Lower leg skin (tissue), 4 donors: ENCODE data around the gene SYT8. TPM values are rescaled to one million over a fixed set of nuclear protein-coding genes. Genes with fewer than 3 reads are reported as not detected.

Experiments
- DNase-seq, 2 donors: peaks; one replicate each; pipeline ENCODE4 v3.0.0-alpha.2; 2019; ENCODE audit warnings: low spot score in 2 of 2
- H3K4me3 ChIP-seq: fragments of 200-600 bp; sonication (generic); 2 replicates; pipeline ENCODE4 v1.5.1; 2017; ENCODE audit warnings: mild to moderate bottlenecking, low read depth; ENCODE audit not compliant: poor library complexity, severe bottlenecking
- CTCF ChIP-seq, 3 donors: fragments of 450-650 bp; IDR thresholded peaks; one replicate each; pipeline ENCODE4 v1.5.1; 2016; ENCODE audit warnings: antibody characterized with exemption in 3 of 3, mild to moderate bottlenecking in 3 of 3, moderate library complexity in 2 of 3
- POLR2A ChIP-seq, 2 donors: fragments of 450-650 bp; IDR thresholded peaks; one replicate each; pipeline ENCODE4 v1.6.1; 2016 to 2017; ENCODE audit warnings: antibody characterized with exemption in 2 of 2, mild to moderate bottlenecking in 1 of 2, moderate library complexity in 1 of 2
- WGBS, 2 donors: methylation state at CpG; one replicate each; pipeline ENCODE4 v1.1.5; 2018; 5-methylcytosine and 5-hydroxymethylcytosine counted together
- intact Hi-C: fragments of 100-400 bp; cut with DNase I; formaldehyde crosslinking; loops from one replicate; pipeline ENCODE4 v1.15.0; 2023; ENCODE audit warnings: low total_unique reads
- total RNA-seq, 4 donors: library from RNA; depleted of rRNA; stranded (reverse); fragments of >200 nt; gene quantifications; one replicate each; pipeline ENCODE4 v1.1.0, GENCODE V29; 2016

The SYT8 gene
- total RNA-seq, 4 donors from 2014 or later, result 74.1 to 177 (median 106) TPM

GRCh38 chr11:1879342-1879940 lies 44.7 kb downstream of the SYT8 start:
- WGBS, 2 donors, result 58 to 67% methylated on average over 13 of the region's 13 CpGs

GRCh38 chr11:1879941-1880720 lies 45.3 kb downstream of the SYT8 start:
- TF ChIP-seq CTCF (IDR thresholded peaks at IDR 0.05) (no peak), POLR2A (IDR thresholded peaks at IDR 0.05) (no peak)
- intact Hi-C loops, result loop anchor here (5.0 kb wide), 2 partner anchors 42 to 188 kb away; no protein-coding TSS in a partner anchor
- peak in 1 of 2 donors; percentile 94 for DNase-seq
- WGBS, 2 donors, result 55 to 58% methylated on average over 31 to 32 of the region's 32 CpGs
- H3K4me3 ChIP-seq, result no peak overlapping the region

More at GRCh38 chr11:1879342-1879940, 44.7 kb downstream of the SYT8 start:
- intact Hi-C loops, result no loop called here
- DNase-seq, result peak in 1 of 2 donors; percentile 85
- TF ChIP-seq POLR2A (IDR thresholded peaks at IDR 0.05), result no peak
- TF ChIP-seq CTCF (IDR thresholded peaks at IDR 0.05), result no peak
- H3K4me3 ChIP-seq, result no peak overlapping the region

DNA sequence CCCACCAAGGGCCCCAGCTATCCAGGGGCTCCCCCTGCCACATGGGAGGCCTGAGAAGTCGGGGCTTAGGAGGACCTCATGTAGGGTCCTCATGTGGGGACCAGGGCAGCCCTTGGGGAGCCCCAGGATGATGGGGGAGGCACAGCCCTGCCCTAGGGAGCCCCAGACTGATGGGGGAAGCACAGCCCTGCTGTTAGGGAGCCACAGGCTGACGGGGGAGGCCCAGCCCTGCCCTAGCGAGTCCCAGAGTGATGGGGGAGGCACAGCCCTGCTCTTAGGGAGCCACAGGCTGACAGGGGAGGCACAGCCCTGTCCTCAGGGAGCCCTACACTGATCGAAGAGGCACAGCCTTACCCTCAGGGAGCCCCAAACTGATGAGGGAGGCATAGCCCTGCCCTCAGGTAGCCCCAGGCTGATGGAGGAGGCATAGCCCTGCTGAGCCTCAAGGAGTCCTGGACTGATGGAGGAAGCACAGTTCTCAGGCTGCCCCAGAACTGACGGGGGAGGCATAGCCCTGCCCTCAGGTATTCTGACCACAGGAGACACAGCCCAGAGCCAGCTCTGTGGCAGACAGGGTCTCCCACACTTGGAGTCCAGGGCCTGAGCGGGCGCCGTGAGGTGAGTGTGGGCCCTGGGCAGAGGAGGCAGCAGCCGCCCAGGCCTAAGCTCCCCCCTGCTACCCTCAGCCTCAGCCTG lies 46.1 kb downstream of the SYT8 start:
- intact Hi-C loops, result loop anchor here (5.0 kb wide), 2 partner anchors 41 to 189 kb away; no protein-coding TSS in a partner anchor
- no peak for DNase-seq
- no peak overlapping the region for H3K4me3 ChIP-seq
- 40 to 52% methylated on average over 3 to 9 of the region's 9 CpGs for WGBS, 2 donors
- TF ChIP-seq CTCF (IDR thresholded peaks at IDR 0.05), result no peak
- TF ChIP-seq POLR2A (IDR thresholded peaks at IDR 0.05), result no peak

DNA sequence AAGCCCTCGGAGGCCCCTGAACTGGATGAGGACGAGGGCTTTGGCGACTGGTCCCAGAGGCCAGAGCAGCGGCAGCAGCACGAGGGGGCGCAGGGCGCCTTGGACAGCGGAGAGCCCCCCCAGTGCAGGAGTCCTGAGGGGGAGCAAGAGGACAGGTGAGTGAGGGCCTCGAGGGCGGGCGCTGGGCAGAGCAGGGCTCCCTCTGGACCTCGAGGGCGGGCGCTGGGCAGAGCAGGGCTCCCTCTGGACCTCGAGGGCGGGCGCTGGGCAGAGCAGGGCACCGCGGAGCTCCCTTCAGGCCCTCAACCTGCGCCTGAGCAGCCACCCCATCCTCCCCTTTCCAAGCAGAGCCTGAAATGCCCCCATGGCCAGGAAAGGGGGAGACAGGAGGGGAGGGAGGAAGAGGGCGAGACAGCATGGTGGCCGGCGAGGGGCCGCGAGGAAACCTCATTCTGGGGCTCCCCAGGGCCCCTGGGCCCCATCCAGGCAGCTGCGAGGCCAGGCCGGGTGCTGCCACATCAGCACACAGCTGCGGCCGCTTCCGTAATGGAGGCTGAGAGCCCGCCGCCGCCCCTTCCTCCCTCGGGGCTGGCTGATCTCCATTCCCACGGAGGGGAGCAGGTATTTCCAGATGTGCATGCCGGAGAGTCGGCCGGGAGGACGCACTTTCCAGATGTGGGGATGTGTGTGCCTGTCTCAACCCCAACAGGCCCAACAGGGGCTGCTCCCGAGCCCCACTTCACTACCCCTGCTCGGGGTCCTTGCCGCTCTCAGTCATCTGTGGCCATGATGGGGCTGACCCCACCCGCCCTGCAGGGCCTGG lies 46.9 kb downstream of the SYT8 start:
- intact Hi-C loops, result loop anchor here (5.0 kb wide), 2 partner anchors 41 to 189 kb away; no protein-coding TSS in a partner anchor
- no peak overlapping the region for H3K4me3 ChIP-seq
- peak in 1 of 2 donors; percentile 87 for DNase-seq
- WGBS, 2 donors, result 55 to 57% methylated on average over 29 to 43 of the region's 43 CpGs
- TF ChIP-seq POLR2A (IDR thresholded peaks at IDR 0.05) (no peak), CTCF (IDR thresholded peaks at IDR 0.05) (no peak)
